ENCODE data around the gene CAMTA2.
"Not testable (repeated sequence)": the region's sequence is repeated elsewhere in the genome, so short reads cannot be mapped to it uniquely, and the experiment has no call there.

The CAMTA2 gene

GRCh38 chr17:4945176-4945943 is 42.1 kb downstream of the CAMTA2 start:
- no peak for DNase-seq

- no peak for DNase-seq
Measured at GRCh38 chr17:4944554-4945175, 42.8 kb downstream of the CAMTA2 start.

GRCh38 chr17:4944163-4944553 is 43.3 kb downstream of the CAMTA2 start:
- no peak for DNase-seq

GRCh38 chr17:4942760-4943508 is 44.5 kb downstream of the CAMTA2 start:
- no peak for DNase-seq

GRCh38 chr17:4941319-4941610 is 46.2 kb downstream of the CAMTA2 start:
- no peak for DNase-seq

GRCh38 chr17:4940555-4941318 is 46.7 kb downstream of the CAMTA2 start:
- no peak for DNase-seq

- DNase-seq: peak; percentile 100
Measured at GRCh38 chr17:4939796-4940554, 47.5 kb downstream of the CAMTA2 start, which contains the start of the genes RNF167 and SLC25A11. RNF167 (plus strand) TSS chr17:4940268; CDS start chr17:4940910, 642 bp downstream. SLC25A11 (minus strand) TSS chr17:4940046; CDS start chr17:4939910, 136 bp downstream.

- no peak for DNase-seq
Measured at GRCh38 chr17:4939546-4939795, 48.0 kb downstream of the CAMTA2 start.

- no peak for DNase-seq
Measured at GRCh38 chr17:4938688-4939545, 48.6 kb downstream of the CAMTA2 start.

- DNase-seq: no peak
Measured at GRCh38 chr17:4938069-4938491, 49.4 kb downstream of the CAMTA2 start.

GRCh38 chr17:4937553-4937952 is 49.9 kb downstream of the CAMTA2 start:
- DNase-seq: no peak

GRCh38 chr17:4936436-4936835 is 51.0 kb downstream of the CAMTA2 start:
- no peak for DNase-seq

- no peak for DNase-seq
Measured at GRCh38 chr17:4935650-4936049, 51.8 kb downstream of the CAMTA2 start.

GRCh38 chr17:4934173-4934979 is 53.1 kb downstream of the CAMTA2 start:
- peak; percentile 39 for DNase-seq

GRCh38 chr17:4933646-4934045 is 53.8 kb downstream of the CAMTA2 start:
- no peak for DNase-seq

GRCh38 chr17:4932756-4933155 is 54.7 kb downstream of the CAMTA2 start:
- DNase-seq: no peak

- DNase-seq: no peak
Measured at GRCh38 chr17:4931963-4932362, 55.5 kb downstream of the CAMTA2 start, which contains the start of gene GP1BA. GP1BA (plus strand) TSS chr17:4932277; CDS start chr17:4932605, 328 bp downstream.

GRCh38 chr17:4928881-4929280 is 58.6 kb downstream of the CAMTA2 start:
- DNase-seq: no peak

GRCh38 chr17:4926577-4927335 is 60.7 kb downstream of the CAMTA2 start:
- not testable (repeated sequence) for DNase-seq

GRCh38 chr17:4921320-4921719 is 66.2 kb downstream of the CAMTA2 start:
- DNase-seq: no peak

Data from SHP77 treated with DMSO at 0.1 percent for 48 hours (cell line).